NCI-H510A treated with DMSO at 0.1 percent for 48 hours (cell line): ENCODE results near the gene ONECUT3.
"Not testable (repeated sequence)": the region's sequence is repeated elsewhere in the genome, so short reads cannot be mapped to it uniquely, and the experiment has no call there.

Source experiments
- DNase-seq: peaks from one replicate; lab custom pipeline; 2025; lab: John Stamatoyannopoulos, UW

ONECUT3 gene

GRCh38 chr19:1752757-1753728 lies at the start of gene ONECUT3:
TSS of gene ONECUT3 (plus strand) at chr19:1753506. CDS start at chr19:1753663, 157 bp downstream.
- no peak for DNase-seq

- no peak for DNase-seq
Measured at GRCh38 chr19:1704339-1704738, 49.0 kb upstream of the ONECUT3 start.

GRCh38 chr19:1705367-1705766 lies 47.9 kb upstream of the ONECUT3 start:
- DNase-seq, result no peak

GRCh38 chr19:1706646-1707045 lies 46.7 kb upstream of the ONECUT3 start:
- DNase-seq, result not testable (repeated sequence)

- DNase-seq, result no peak
Measured at GRCh38 chr19:1707240-1707639, 46.1 kb upstream of the ONECUT3 start.

GRCh38 chr19:1713170-1713569 lies 40.1 kb upstream of the ONECUT3 start:
- DNase-seq, result no peak

- DNase-seq, result no peak
Measured at GRCh38 chr19:1715540-1715939, 37.8 kb upstream of the ONECUT3 start.

- DNase-seq, result no peak
Measured at GRCh38 chr19:1717200-1717969, 35.9 kb upstream of the ONECUT3 start.

- no peak for DNase-seq
Measured at GRCh38 chr19:1717970-1718264, 35.4 kb upstream of the ONECUT3 start.

GRCh38 chr19:1718420-1719291 lies 34.6 kb upstream of the ONECUT3 start:
- DNase-seq, result no peak

- DNase-seq, result no peak
Measured at GRCh38 chr19:1719519-1719918, 33.8 kb upstream of the ONECUT3 start.

- no peak for DNase-seq
Measured at GRCh38 chr19:1720237-1720636, 33.1 kb upstream of the ONECUT3 start.

- no peak for DNase-seq
Measured at GRCh38 chr19:1725100-1726064, 27.9 kb upstream of the ONECUT3 start.

- no peak for DNase-seq
Measured at GRCh38 chr19:1728816-1729567, 24.3 kb upstream of the ONECUT3 start.

GRCh38 chr19:1729568-1729925 lies 23.8 kb upstream of the ONECUT3 start:
- no peak for DNase-seq

GRCh38 chr19:1730157-1730556 lies 23.1 kb upstream of the ONECUT3 start:
- no peak for DNase-seq

- DNase-seq, result no peak
Measured at GRCh38 chr19:1734321-1734966, 18.9 kb upstream of the ONECUT3 start.

- no peak for DNase-seq
Measured at GRCh38 chr19:1736280-1736679, 17.0 kb upstream of the ONECUT3 start.

GRCh38 chr19:1736927-1737326 lies 16.4 kb upstream of the ONECUT3 start:
- no peak for DNase-seq
